Measurements from ENCODE around the gene SOX4.

SOX4 gene

DNA sequence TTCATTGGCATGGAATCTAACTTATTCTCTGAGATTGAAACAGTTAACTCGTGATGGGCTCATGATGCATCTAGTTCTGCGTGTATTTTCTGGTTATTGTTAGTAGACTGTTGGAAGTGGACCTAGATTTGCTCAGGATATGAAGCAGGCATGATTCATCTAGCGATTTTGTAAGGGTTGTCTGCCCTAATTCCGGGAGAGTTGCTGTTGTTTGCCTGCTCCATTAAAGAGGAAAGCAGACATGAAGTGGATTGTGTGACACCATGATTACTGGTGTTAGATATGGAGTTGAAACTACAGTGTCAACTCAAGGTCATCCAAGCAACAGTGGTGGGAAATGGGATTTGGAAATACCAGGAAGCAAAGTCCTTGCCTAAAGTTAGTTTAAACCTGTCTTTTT is 41.0 kb downstream of the SOX4 start (continued):
- TF ChIP-seq TCF7L2 (IDR thresholded peaks at IDR 0.05; ENCODE audit: borderline replicate concordance, low read depth, low read length) = no peak
- no peak for TF ChIP-seq ZNF510 (tag by site-specific recombination; IDR thresholded peaks at IDR 0.05; ENCODE audit: insufficient replicate concordance)
- no peak for TF ChIP-seq ZNF621 (tag by site-specific recombination; IDR thresholded peaks at IDR 0.05)
- no peak for TF ChIP-seq ZNF501 (tag by site-specific recombination; IDR thresholded peaks at IDR 0.05)

DNA sequence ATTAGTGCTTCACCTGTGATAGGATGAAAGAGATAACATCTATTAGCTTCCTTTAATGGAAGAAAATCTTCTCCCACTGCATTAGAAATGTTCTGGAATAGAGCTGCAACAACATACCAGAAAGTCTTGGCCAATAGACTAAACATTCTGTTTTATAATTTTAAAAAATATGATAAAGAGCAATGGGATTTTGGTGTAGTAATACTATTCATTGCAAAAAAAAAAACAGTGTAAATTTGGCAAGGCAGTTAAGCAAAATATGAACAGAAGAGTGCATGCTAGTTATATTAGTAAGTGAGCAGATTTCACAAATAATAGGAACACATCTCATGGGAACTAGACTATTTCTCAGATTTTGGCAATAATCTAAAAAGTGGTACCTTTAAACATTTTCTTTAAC is 43.3 kb downstream of the SOX4 start:
- Histone ChIP-seq H3K9me3 (ENCODE audit: control insufficient read depth, insufficient read depth, low read depth, low read length) (no peaks in the 10 kb centered on the region), H3K27ac (ENCODE audit: extremely low read depth, low read depth, low read length) (no peak overlapping the region), H3K4me3 (ENCODE audit: low read depth, low read length) (no peak overlapping the region), H3K36me3 (ENCODE audit: control insufficient read depth in 2 of 2, insufficient read depth in 1 of 2, low read length in 2 of 2) (no peaks in the 10 kb centered on the region), H3K4me1 (ENCODE audit: control insufficient read depth, insufficient read depth, low read length) (no peaks in the 10 kb centered on the region)
- ChIA-PET CTCF (interaction anchor here (0.7 kb wide), 1 partner anchor 39 kb away, joined by 3 read pairs; no protein-coding TSS in a partner anchor), POLR2A (no interaction called here)
- no peak for TF ChIP-seq ZNF830 (tag by site-specific recombination; IDR thresholded peaks at IDR 0.05; ENCODE audit: low read depth)
- no peak for TF ChIP-seq ZNF138 (tag by site-specific recombination; IDR thresholded peaks at IDR 0.05; ENCODE audit: borderline replicate concordance)
- no peak for TF ChIP-seq HOXA7 (CRISPR knock-in tag; IDR thresholded peaks at IDR 0.05; ENCODE audit: borderline replicate concordance)
- TF ChIP-seq, protein P1, sequence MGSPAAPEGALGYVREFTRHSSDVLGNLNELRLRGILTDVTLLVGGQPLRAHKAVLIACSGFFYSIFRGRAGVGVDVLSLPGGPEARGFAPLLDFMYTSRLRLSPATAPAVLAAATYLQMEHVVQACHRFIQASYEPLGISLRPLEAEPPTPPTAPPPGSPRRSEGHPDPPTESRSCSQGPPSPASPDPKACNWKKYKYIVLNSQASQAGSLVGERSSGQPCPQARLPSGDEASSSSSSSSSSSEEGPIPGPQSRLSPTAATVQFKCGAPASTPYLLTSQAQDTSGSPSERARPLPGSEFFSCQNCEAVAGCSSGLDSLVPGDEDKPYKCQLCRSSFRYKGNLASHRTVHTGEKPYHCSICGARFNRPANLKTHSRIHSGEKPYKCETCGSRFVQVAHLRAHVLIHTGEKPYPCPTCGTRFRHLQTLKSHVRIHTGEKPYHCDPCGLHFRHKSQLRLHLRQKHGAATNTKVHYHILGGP (tag by site-specific recombination; IDR thresholded peaks at IDR 0.05) = no peak
- no peak for TF ChIP-seq ZIC2 (tag by site-specific recombination; IDR thresholded peaks at IDR 0.05)
- TF ChIP-seq, protein P2, sequence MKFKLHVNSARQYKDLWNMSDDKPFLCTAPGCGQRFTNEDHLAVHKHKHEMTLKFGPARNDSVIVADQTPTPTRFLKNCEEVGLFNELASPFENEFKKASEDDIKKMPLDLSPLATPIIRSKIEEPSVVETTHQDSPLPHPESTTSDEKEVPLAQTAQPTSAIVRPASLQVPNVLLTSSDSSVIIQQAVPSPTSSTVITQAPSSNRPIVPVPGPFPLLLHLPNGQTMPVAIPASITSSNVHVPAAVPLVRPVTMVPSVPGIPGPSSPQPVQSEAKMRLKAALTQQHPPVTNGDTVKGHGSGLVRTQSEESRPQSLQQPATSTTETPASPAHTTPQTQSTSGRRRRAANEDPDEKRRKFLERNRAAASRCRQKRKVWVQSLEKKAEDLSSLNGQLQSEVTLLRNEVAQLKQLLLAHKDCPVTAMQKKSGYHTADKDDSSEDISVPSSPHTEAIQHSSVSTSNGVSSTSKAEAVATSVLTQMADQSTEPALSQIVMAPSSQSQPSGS (tag by site-specific recombination; IDR thresholded peaks at IDR 0.05; ENCODE audit: low read depth) = no peak
- TF ChIP-seq ZNF354C (tag by site-specific recombination; IDR thresholded peaks at IDR 0.05; ENCODE audit: borderline replicate concordance, low read depth) = no peak
- TF ChIP-seq ZNF596 (tag by site-specific recombination; IDR thresholded peaks at IDR 0.05) = no peak
- TF ChIP-seq, protein P3, sequence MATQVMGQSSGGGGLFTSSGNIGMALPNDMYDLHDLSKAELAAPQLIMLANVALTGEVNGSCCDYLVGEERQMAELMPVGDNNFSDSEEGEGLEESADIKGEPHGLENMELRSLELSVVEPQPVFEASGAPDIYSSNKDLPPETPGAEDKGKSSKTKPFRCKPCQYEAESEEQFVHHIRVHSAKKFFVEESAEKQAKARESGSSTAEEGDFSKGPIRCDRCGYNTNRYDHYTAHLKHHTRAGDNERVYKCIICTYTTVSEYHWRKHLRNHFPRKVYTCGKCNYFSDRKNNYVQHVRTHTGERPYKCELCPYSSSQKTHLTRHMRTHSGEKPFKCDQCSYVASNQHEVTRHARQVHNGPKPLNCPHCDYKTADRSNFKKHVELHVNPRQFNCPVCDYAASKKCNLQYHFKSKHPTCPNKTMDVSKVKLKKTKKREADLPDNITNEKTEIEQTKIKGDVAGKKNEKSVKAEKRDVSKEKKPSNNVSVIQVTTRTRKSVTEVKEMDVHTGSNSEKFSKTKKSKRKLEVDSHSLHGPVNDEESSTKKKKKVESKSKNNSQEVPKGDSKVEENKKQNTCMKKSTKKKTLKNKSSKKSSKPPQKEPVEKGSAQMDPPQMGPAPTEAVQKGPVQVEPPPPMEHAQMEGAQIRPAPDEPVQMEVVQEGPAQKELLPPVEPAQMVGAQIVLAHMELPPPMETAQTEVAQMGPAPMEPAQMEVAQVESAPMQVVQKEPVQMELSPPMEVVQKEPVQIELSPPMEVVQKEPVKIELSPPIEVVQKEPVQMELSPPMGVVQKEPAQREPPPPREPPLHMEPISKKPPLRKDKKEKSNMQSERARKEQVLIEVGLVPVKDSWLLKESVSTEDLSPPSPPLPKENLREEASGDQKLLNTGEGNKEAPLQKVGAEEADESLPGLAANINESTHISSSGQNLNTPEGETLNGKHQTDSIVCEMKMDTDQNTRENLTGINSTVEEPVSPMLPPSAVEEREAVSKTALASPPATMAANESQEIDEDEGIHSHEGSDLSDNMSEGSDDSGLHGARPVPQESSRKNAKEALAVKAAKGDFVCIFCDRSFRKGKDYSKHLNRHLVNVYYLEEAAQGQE (tag by site-specific recombination; IDR thresholded peaks at IDR 0.05) = no peak
- TF ChIP-seq ZNF311 (tag by site-specific recombination; IDR thresholded peaks at IDR 0.05; ENCODE audit: borderline replicate concordance) = no peak
- TF ChIP-seq ZNF214 (tag by site-specific recombination; IDR thresholded peaks at IDR 0.05; ENCODE audit: borderline replicate concordance) = no peak
- TF ChIP-seq ZFP69B (tag by site-specific recombination; IDR thresholded peaks at IDR 0.05) = no peak

DNA sequence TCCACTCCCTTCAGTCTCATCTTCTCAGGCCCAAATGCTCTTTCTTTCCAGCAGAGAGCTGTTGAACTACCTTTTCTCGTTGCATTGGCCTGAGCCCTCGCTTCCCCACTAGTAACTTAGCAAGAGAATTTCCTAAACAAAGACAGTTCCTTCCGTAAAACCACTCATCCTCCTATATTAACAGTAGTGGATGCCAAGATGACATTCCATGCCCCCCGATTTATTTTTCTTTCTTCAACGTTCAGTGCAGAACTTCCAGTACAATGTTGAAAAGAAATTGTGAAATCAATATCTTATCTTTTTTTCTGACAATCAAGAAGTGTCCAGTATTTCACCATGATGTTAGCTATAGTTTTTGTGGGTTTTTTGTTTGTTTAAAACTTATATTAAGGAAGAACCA is 45.8 kb downstream of the SOX4 start:
- H3K4me3 ChIP-seq (ENCODE audit: low read depth, low read length) = no peak overlapping the region
- no peaks in the 10 kb centered on the region for H3K4me1 ChIP-seq (ENCODE audit: control insufficient read depth, insufficient read depth, low read length)
- H3K36me3 ChIP-seq (ENCODE audit: control insufficient read depth in 2 of 2, insufficient read depth in 1 of 2, low read length in 2 of 2) = no peaks in the 10 kb centered on the region
- no peak overlapping the region for H3K27ac ChIP-seq (ENCODE audit: extremely low read depth, low read depth, low read length)
- POLR2A ChIA-PET = no interaction called here
- CTCF ChIA-PET = no interaction called here
- H3K9me3 ChIP-seq (ENCODE audit: control insufficient read depth, insufficient read depth, low read depth, low read length) = no peaks in the 10 kb centered on the region
- TF ChIP-seq, protein P4, sequence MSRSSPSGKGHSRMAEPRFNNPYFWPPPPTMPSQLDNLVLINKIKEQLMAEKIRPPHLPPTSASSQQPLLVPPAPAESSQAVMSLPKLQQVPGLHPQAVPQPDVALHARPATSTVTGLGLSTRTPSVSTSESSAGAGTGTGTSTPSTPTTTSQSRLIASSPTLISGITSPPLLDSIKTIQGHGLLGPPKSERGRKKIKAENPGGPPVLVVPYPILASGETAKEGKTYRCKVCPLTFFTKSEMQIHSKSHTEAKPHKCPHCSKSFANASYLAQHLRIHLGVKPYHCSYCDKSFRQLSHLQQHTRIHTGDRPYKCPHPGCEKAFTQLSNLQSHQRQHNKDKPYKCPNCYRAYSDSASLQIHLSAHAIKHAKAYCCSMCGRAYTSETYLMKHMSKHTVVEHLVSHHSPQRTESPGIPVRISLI (tag by site-specific recombination; IDR thresholded peaks at IDR 0.05) = no peak
- TF ChIP-seq ZNF654 (tag by site-specific recombination; IDR thresholded peaks at IDR 0.05; ENCODE audit: low read depth) (no peak), ZNF530 (tag by site-specific recombination; IDR thresholded peaks at IDR 0.05; ENCODE audit: low read depth) (no peak), ZFP69B (tag by site-specific recombination; IDR thresholded peaks at IDR 0.05) (no peak), ZNF514 (tag by site-specific recombination; IDR thresholded peaks at IDR 0.05) (no peak), SP3 (tag by site-specific recombination; IDR thresholded peaks at IDR 0.05) (no peak)
- TF ChIP-seq, protein P5, sequence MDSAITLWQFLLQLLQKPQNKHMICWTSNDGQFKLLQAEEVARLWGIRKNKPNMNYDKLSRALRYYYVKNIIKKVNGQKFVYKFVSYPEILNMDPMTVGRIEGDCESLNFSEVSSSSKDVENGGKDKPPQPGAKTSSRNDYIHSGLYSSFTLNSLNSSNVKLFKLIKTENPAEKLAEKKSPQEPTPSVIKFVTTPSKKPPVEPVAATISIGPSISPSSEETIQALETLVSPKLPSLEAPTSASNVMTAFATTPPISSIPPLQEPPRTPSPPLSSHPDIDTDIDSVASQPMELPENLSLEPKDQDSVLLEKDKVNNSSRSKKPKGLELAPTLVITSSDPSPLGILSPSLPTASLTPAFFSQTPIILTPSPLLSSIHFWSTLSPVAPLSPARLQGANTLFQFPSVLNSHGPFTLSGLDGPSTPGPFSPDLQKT (IDR thresholded peaks at IDR 0.05; ENCODE audit: borderline replicate concordance, low read depth, low read length) = no peak
- TF ChIP-seq, protein P6, sequence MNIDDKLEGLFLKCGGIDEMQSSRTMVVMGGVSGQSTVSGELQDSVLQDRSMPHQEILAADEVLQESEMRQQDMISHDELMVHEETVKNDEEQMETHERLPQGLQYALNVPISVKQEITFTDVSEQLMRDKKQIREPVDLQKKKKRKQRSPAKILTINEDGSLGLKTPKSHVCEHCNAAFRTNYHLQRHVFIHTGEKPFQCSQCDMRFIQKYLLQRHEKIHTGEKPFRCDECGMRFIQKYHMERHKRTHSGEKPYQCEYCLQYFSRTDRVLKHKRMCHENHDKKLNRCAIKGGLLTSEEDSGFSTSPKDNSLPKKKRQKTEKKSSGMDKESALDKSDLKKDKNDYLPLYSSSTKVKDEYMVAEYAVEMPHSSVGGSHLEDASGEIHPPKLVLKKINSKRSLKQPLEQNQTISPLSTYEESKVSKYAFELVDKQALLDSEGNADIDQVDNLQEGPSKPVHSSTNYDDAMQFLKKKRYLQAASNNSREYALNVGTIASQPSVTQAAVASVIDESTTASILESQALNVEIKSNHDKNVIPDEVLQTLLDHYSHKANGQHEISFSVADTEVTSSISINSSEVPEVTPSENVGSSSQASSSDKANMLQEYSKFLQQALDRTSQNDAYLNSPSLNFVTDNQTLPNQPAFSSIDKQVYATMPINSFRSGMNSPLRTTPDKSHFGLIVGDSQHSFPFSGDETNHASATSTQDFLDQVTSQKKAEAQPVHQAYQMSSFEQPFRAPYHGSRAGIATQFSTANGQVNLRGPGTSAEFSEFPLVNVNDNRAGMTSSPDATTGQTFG (tag by site-specific recombination; IDR thresholded peaks at IDR 0.05; ENCODE audit: borderline replicate concordance) = no peak
